Measurements from ENCODE around the gene BGN.

BGN gene

GRCh38 chrX:153513265-153513664, 18.5 kb downstream of the BGN start:
- Histone ChIP-seq H2AFZ (ENCODE audit: low read depth, low read length) (no peak overlapping the region), H3K9ac (ENCODE audit: low read length) (no peak overlapping the region)

GRCh38 chrX:153514259-153514658, 19.5 kb downstream of the BGN start:
- Histone ChIP-seq H2AK5ac (ENCODE audit: low read length, severe bottlenecking) (no peak overlapping the region), H2BK5ac (ENCODE audit: low read depth, low read length, poor library complexity, severe bottlenecking) (no peak overlapping the region), H3K4me2 (ENCODE audit: low read length, poor library complexity, severe bottlenecking) (no peak overlapping the region), H3K4ac (ENCODE audit: low read depth in 1 of 2, low read length in 2 of 2) (no peak overlapping the region), H3K9ac (ENCODE audit: low read length) (no peak overlapping the region), H3K18ac (ENCODE audit: low read depth in 1 of 2, low read length in 2 of 2) (no peak overlapping the region), H3K23ac (ENCODE audit: low read length in 2 of 2) (no peak overlapping the region), H4K8ac (ENCODE audit: low read length) (no peak overlapping the region), H4K91ac (ENCODE audit: low read length) (no peak overlapping the region), H3K9me3 (ENCODE audit: control insufficient read depth, low read length) (no peaks in the 10 kb centered on the region), H2BK12ac (ENCODE audit: low read length in 2 of 2) (no peak overlapping the region), H3K36me3 (ENCODE audit: control insufficient read depth in 1 of 2, insufficient read depth in 2 of 2, low read depth in 1 of 2, low read length in 2 of 2) (no peaks in the 10 kb centered on the region), H3K4me1 (ENCODE audit: control insufficient read depth, insufficient read depth, low read depth, low read length) (peaks cover 13% of the 10 kb centered on the region), H2AFZ (ENCODE audit: low read depth, low read length) (no peak overlapping the region), H3K27me3 (ENCODE audit: control insufficient read depth in 1 of 2, insufficient read depth in 1 of 2, low read length in 2 of 2) (peaks cover 36 to 76% of the 10 kb centered on the region in 2 experiments), H3K14ac (ENCODE audit: low read length in 2 of 2) (no peak overlapping the region), H3K27ac (ENCODE audit: low read length, poor library complexity, severe bottlenecking) (no peak overlapping the region), H3K79me1 (replicated peaks; ENCODE audit: low read length, poor library complexity, severe bottlenecking) (no peaks in the 10 kb centered on the region), H2BK120ac (ENCODE audit: low read depth, low read length) (no peak overlapping the region), H3K4me3 (ENCODE audit: insufficient read depth in 1 of 2, low read depth in 1 of 2, low read length in 2 of 2) (no peak overlapping the region), H2BK15ac (ENCODE audit: low read depth, poor library complexity, severe bottlenecking) (no peak overlapping the region)
- WGBS, result 93% methylated on average over 4 of the region's 9 CpGs
- no peak for DNase-seq

More at GRCh38 chrX:153513265-153513664, 18.5 kb downstream of the BGN start:
- Histone ChIP-seq H3K4me3 (ENCODE audit: insufficient read depth in 1 of 2, low read depth in 1 of 2, low read length in 2 of 2) (no peak overlapping the region), H4K91ac (ENCODE audit: low read length) (no peak overlapping the region), H3K27ac (ENCODE audit: low read length, poor library complexity, severe bottlenecking) (no peak overlapping the region), H2BK120ac (ENCODE audit: low read depth, low read length) (no peak overlapping the region), H3K27me3 (ENCODE audit: control insufficient read depth in 1 of 2, insufficient read depth in 1 of 2, low read length in 2 of 2) (peaks cover 27 to 68% of the 10 kb centered on the region in 2 experiments), H2BK15ac (ENCODE audit: low read depth, poor library complexity, severe bottlenecking) (no peak overlapping the region), H3K36me3 (ENCODE audit: control insufficient read depth in 1 of 2, insufficient read depth in 2 of 2, low read depth in 1 of 2, low read length in 2 of 2) (no peaks in the 10 kb centered on the region), H3K4ac (ENCODE audit: low read depth in 1 of 2, low read length in 2 of 2) (no peak overlapping the region), H3K9me3 (ENCODE audit: control insufficient read depth, low read length) (no peaks in the 10 kb centered on the region), H3K18ac (ENCODE audit: low read depth in 1 of 2, low read length in 2 of 2) (no peak overlapping the region), H3K14ac (ENCODE audit: low read length in 2 of 2) (peak overlapping the region in 1 of 2 experiments; percentile 44), H2AK5ac (ENCODE audit: low read length, severe bottlenecking) (no peak overlapping the region), H3K23ac (ENCODE audit: low read length in 2 of 2) (no peak overlapping the region), H2BK12ac (ENCODE audit: low read length in 2 of 2) (no peak overlapping the region), H3K79me1 (replicated peaks; ENCODE audit: low read length, poor library complexity, severe bottlenecking) (no peaks in the 10 kb centered on the region), H3K4me2 (ENCODE audit: low read length, poor library complexity, severe bottlenecking) (no peak overlapping the region), H4K8ac (ENCODE audit: low read length) (no peak overlapping the region), H2BK5ac (ENCODE audit: low read depth, low read length, poor library complexity, severe bottlenecking) (no peak overlapping the region), H3K4me1 (ENCODE audit: control insufficient read depth, insufficient read depth, low read depth, low read length) (peaks cover 13% of the 10 kb centered on the region)
- 74% methylated on average over 5 of the region's 5 CpGs for WGBS
- no peak for DNase-seq

DNA sequence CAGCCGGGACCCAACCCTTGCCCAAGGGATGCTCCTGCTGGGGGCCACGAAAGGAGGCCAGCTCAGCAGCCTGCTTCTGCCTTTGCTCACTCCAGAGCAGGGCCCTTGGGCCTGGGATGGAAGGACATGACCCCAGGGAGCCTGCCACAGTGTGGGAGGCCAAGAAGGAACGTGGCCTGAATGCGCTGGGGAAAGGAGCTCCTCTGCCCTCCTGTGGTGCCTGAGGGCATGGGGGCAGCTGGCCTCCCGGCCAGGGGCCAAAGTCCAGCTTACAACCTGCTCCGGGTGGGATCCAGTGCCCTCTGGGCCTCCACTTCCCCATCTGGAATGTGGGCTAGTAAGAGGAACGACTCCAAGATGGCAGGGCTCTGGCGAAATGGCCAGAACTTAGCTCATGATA, 20.7 kb downstream of the BGN start:
- no peak overlapping the region for H3K9ac ChIP-seq (ENCODE audit: low read length)
- no peak overlapping the region for H3K4me2 ChIP-seq (ENCODE audit: low read length, poor library complexity, severe bottlenecking)
- H3K4me3 ChIP-seq (ENCODE audit: insufficient read depth in 1 of 2, low read depth in 1 of 2, low read length in 2 of 2), result no peak overlapping the region
- no peak overlapping the region for H3K18ac ChIP-seq (ENCODE audit: low read depth in 1 of 2, low read length in 2 of 2)
- no peak overlapping the region for H3K14ac ChIP-seq (ENCODE audit: low read length in 2 of 2)
- no peak overlapping the region for H4K91ac ChIP-seq (ENCODE audit: low read length)
- H2BK12ac ChIP-seq (ENCODE audit: low read length in 2 of 2), result no peak overlapping the region
- no peak overlapping the region for H2AFZ ChIP-seq (ENCODE audit: low read depth, low read length)
- H3K36me3 ChIP-seq (ENCODE audit: control insufficient read depth in 1 of 2, insufficient read depth in 2 of 2, low read depth in 1 of 2, low read length in 2 of 2), result no peaks in the 10 kb centered on the region
- H3K79me1 ChIP-seq (replicated peaks; ENCODE audit: low read length, poor library complexity, severe bottlenecking), result no peaks in the 10 kb centered on the region
- no peak overlapping the region for H3K23ac ChIP-seq (ENCODE audit: low read length in 2 of 2)
- no peak overlapping the region for H2BK120ac ChIP-seq (ENCODE audit: low read depth, low read length)
- no peak overlapping the region for H3K4ac ChIP-seq (ENCODE audit: low read depth in 1 of 2, low read length in 2 of 2)
- no peak overlapping the region for H2BK15ac ChIP-seq (ENCODE audit: low read depth, poor library complexity, severe bottlenecking)
- peaks cover 36 to 71% of the 10 kb centered on the region in 2 experiments for H3K27me3 ChIP-seq (ENCODE audit: control insufficient read depth in 1 of 2, insufficient read depth in 1 of 2, low read length in 2 of 2)
- H3K9me3 ChIP-seq (ENCODE audit: control insufficient read depth, low read length), result no peaks in the 10 kb centered on the region
- H3K27ac ChIP-seq (ENCODE audit: low read length, poor library complexity, severe bottlenecking), result no peak overlapping the region
- 83% methylated on average over 6 of the region's 8 CpGs for WGBS
- no peak overlapping the region for H4K8ac ChIP-seq (ENCODE audit: low read length)
- no peak overlapping the region for H2BK5ac ChIP-seq (ENCODE audit: low read depth, low read length, poor library complexity, severe bottlenecking)
- no peak overlapping the region for H2AK5ac ChIP-seq (ENCODE audit: low read length, severe bottlenecking)
- DNase-seq, result no peak
- peaks cover 19% of the 10 kb centered on the region for H3K4me1 ChIP-seq (ENCODE audit: control insufficient read depth, insufficient read depth, low read depth, low read length)

DNA sequence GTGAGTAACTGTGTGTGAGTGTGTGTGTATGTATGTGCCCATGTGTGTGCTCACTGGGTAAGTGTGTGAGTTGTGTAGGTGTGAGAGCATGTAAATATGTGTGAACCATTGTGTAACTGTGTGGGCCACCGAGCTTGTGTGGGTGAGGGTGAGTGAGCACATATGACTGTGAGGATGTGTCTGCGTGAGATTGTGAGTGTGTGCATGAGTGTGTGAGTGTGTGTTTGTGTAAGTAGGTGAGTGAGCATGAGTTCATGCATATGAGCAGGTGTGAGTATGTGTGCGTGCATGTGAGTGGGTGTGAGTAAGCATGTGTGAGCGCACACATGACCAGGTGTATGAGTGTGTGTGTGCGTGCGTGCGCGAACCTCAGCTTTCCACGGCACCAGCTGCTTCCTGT, 21.3 kb downstream of the BGN start:
- Histone ChIP-seq H2AK5ac (ENCODE audit: low read length, severe bottlenecking) (no peak overlapping the region), H3K18ac (ENCODE audit: low read depth in 1 of 2, low read length in 2 of 2) (no peak overlapping the region), H3K27ac (ENCODE audit: low read length, poor library complexity, severe bottlenecking) (no peak overlapping the region), H3K9me3 (ENCODE audit: control insufficient read depth, low read length) (no peaks in the 10 kb centered on the region), H3K14ac (ENCODE audit: low read length in 2 of 2) (no peak overlapping the region), H2BK120ac (ENCODE audit: low read depth, low read length) (no peak overlapping the region), H3K27me3 (ENCODE audit: control insufficient read depth in 1 of 2, insufficient read depth in 1 of 2, low read length in 2 of 2) (peaks cover 36 to 71% of the 10 kb centered on the region in 2 experiments), H2AFZ (ENCODE audit: low read depth, low read length) (no peak overlapping the region), H3K4me2 (ENCODE audit: low read length, poor library complexity, severe bottlenecking) (no peak overlapping the region), H3K79me1 (replicated peaks; ENCODE audit: low read length, poor library complexity, severe bottlenecking) (no peaks in the 10 kb centered on the region), H3K36me3 (ENCODE audit: control insufficient read depth in 1 of 2, insufficient read depth in 2 of 2, low read depth in 1 of 2, low read length in 2 of 2) (no peaks in the 10 kb centered on the region), H2BK12ac (ENCODE audit: low read length in 2 of 2) (no peak overlapping the region), H2BK5ac (ENCODE audit: low read depth, low read length, poor library complexity, severe bottlenecking) (no peak overlapping the region), H4K91ac (ENCODE audit: low read length) (no peak overlapping the region), H3K4me1 (ENCODE audit: control insufficient read depth, insufficient read depth, low read depth, low read length) (peaks cover 17% of the 10 kb centered on the region), H2BK15ac (ENCODE audit: low read depth, poor library complexity, severe bottlenecking) (no peak overlapping the region), H4K8ac (ENCODE audit: low read length) (no peak overlapping the region), H3K23ac (ENCODE audit: low read length in 2 of 2) (no peak overlapping the region), H3K4me3 (ENCODE audit: insufficient read depth in 1 of 2, low read depth in 1 of 2, low read length in 2 of 2) (no peak overlapping the region), H3K4ac (ENCODE audit: low read depth in 1 of 2, low read length in 2 of 2) (no peak overlapping the region), H3K9ac (ENCODE audit: low read length) (no peak overlapping the region)
- WGBS, result 92% methylated on average over 7 of the region's 9 CpGs
- no peak for DNase-seq
